HG02763 (cell line): Measurements from ENCODE around the gene NDUFS8.
A peak's percentile ranks its signal among the peaks of the same experiment; 100 is the strongest.
"Not testable (repeated sequence)": the region's sequence is repeated elsewhere in the genome, so short reads cannot be mapped to it uniquely, and the experiment has no call there.

ENCODE experiments used
- ATAC-seq: cut with Tn5 transposase; IDR thresholded peaks from one replicate; pipeline ENCODE4 v1.9.1; 2021; ENCODE audit warnings: mild to moderate bottlenecking, moderate library complexity; ENCODE audit not compliant: unreplicated experiment

NDUFS8 gene

DNA sequence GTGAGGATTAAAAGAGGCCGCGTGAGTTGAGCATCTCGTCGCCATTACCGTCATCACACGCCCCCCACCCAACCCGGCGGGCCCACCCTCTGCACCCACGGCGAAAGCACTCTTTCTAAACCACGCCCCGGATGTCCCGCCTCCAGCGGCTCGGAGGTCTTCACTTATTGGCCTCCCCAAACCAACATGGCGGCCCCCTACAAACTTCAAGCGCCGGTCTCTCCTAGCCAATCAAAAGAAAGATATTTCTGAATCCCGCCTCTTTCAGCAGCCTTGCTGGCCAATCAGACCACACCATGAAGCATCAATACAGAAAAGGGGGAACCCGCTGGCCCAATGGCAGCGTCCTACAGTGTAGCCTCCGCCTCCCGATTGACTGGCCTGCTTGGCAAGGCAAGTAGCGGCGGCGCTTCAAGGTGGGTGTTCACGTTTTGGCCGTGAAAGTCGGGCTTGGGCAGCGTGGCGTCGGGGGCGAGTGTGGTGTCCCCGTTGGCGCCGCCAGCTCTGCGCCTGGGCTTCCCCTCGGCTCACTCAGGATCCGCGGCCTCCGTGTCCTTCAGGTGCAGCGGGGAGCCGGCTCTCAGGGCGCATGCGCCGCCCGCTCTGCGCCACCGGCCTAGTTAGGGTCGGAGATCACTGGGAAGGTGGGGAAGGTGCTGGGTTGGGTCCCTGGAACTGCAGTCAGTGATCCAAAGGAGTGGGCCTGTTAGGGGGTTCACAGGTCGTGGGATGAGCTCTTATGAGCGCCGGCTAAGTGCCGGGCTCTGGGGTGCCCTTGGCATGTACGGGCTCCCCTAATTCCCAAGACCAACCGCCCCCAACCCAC, at the start of gene NDUFS8:
NDUFS8 (plus strand) TSS at position 364 of the 826 bp plus-strand sequence. CDS start 1,471 bp downstream, outside the sequence.
- peak; percentile 92 for ATAC-seq

- not testable (repeated sequence) for ATAC-seq
These were observed 49.3 kb upstream of the NDUFS8 start for GRCh38 chr11:67981226-67981625.

GRCh38 chr11:67982255-67982857, 48.1 kb upstream of the NDUFS8 start:
- not testable (repeated sequence) for ATAC-seq

DNA sequence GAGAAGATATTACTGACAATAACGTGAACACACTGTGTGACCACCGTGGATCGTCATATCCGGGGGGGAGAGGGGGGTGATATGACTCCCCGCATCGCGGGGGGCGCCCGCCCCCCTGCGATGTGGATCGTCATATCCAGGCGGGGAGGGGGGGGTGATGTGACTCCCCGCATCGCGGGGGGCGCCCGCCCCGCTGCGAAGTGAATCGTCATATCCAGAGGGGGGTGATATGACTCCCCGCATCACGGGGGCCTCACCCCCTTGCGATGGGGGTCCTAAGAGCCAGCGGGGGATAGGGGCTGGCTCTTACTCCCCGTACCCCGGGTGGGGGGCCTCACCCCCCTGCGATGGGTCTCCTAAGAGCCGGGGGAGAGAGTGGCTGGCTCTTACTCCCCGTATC, 46.5 kb upstream of the NDUFS8 start:
- no peak for ATAC-seq

DNA sequence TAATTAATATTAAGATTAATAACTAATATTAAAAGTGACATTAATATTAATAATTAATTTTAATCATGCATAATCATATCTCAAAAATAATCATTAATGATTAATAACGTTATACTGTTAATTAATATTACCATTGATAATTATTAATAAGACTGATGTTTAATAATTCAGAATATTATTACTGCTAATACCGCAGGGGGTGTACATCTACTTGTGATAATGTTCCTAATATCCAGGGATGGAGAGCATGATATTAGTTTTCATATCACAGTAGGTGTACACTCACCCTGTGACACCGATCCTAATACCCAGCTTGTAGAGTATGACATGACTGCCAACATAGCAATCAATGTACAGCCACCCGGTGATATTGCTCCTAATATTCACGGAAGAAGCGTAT, 45.2 kb upstream of the NDUFS8 start:
- not testable (repeated sequence) for ATAC-seq

DNA sequence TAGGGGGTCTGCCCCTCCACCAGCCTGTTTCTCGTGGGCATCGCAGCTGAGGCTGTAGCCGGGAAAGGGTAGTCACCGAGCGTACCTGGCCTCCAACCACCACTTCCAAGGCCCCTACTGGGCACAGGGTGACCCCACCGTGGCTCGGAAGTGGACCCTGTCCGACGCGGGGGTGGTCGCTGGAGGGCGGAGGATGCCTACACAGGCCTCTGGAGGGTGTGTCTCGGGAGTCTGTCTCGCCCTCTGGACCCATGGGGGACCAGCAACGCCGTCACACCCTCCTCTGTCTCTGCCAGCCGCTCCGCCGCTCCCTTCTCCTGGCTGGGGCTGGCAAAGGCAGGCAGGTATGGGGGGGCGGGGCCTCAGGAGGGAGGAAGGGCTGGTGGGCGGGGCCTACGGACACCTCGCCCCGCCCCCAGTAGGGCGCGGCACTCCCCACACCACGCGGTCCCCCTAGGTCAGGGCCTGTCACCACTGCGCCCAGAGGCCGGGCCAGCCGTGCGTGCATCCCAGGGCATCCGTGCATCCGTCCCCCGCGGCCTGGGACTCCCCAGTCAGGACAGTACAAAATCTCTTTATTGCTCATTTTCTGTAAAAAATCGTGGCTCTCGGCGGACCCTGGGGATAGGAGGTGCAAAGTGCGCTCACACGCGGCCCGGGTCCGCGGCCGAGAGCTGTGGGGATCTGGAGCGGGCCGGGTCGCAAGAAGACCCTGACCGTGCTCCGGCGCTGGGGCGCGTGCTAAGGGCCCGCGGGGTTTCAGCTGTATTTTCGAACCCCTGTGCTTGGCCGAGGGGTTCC, 39.7 kb upstream of the NDUFS8 start:
- not testable (repeated sequence) for ATAC-seq

DNA sequence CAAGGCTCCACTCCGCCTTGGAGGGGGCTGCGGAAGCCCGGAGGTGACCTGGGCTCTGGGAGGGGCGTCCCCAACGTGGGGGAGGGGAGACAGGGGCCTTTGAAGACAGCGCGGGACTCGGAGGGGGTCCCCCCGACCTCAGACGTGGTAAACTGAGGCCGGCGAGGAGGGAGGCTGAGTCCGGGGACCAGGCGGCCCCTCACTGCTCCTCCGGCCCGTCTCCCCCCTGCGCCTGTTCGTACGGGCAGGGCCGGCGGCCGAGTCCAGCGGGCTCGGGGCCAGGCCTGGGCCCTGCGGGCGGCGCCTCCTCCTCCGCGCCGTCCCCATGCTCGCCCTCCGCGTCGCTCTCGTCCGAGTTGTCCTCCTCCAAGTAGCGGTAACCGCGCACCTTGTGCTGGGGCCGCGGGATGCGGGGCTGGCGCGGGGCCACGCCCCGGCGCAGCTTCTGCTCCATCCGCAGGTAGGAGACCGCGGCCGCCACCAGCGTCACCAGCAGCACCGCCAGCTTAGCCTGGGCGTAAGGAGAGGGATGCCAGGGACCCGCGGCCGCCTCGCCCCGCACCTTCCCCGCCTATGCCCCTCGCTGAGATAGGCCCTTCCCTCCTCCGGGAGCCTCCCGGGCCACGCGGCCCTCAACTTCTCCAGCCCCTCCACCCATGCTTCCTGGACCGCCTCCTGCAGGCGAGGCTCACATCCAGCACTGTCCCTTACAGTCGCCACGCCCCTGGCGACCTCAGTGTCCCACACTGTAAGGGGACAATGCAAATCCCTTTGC, 38.9 kb upstream of the NDUFS8 start:
- ATAC-seq = not testable (repeated sequence)

GRCh38 chr11:67993821-67994220, 36.7 kb upstream of the NDUFS8 start:
- not testable (repeated sequence) for ATAC-seq

GRCh38 chr11:67994387-67994786, 36.1 kb upstream of the NDUFS8 start:
- ATAC-seq = not testable (repeated sequence)

DNA sequence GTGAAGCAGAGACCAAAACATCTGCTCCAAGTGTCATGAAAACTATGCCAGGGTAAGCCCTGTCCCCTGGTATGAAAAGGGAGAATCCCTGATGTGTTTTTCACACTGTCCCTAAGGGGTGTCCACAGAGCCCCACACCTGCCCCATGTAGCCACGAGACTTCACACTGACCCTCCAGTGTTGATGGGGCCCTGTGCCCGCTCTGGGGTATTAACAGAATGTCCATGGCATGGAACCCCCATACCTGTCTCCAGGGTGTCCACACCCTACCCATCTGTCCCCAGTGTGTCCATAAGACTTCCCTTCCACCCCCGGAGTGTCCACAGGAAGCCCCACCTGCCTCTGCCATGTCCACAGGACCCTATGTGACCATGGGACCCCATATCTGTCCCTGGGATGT, 35.4 kb upstream of the NDUFS8 start:
- not testable (repeated sequence) for ATAC-seq

GRCh38 chr11:67995579-67995978, 34.9 kb upstream of the NDUFS8 start:
- ATAC-seq = not testable (repeated sequence)

- no peak for ATAC-seq
These were observed 34.4 kb upstream of the NDUFS8 start for GRCh38 chr11:67996051-67996450.

DNA sequence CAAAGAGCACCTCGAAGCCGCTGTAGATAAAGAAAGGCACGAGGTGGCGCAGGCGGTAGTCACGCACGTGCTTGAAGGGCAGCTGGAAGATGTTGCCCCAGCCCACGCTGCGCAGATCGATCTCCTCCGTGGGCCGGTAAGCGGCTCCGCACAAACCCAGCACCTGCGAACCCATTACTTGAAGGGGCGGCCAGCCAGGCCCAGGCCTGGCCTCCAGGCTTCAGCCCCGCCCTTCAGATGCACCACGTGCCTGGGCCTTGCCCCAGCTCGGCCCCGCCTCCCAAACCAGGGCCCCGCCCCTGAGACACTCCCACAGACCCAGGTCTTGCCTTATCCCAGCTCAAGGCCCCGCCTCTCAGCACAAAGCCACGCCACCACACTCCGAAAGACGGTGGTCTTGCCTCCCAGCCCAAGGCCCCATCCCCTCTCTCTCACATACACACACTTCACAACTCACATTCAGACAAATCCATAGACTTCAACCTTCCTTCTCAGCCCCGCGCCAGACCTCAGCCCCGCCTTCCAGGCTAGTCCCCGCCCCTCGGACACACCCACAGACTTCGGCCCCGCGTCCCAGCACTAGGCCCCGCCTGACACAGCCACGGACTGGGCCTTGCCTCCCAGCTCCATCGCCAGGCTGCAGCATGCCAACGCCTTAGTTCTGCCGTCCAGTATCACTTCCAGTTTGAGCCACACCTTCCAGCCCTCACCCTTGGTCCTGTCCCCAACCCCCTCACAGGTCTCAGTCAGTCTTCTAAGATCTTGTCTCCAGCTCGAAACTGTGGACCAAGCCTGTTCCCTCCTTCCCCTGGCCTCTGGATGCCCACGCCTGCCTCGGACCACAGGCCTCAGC, 33.6 kb upstream of the NDUFS8 start:
- ATAC-seq = no peak

DNA sequence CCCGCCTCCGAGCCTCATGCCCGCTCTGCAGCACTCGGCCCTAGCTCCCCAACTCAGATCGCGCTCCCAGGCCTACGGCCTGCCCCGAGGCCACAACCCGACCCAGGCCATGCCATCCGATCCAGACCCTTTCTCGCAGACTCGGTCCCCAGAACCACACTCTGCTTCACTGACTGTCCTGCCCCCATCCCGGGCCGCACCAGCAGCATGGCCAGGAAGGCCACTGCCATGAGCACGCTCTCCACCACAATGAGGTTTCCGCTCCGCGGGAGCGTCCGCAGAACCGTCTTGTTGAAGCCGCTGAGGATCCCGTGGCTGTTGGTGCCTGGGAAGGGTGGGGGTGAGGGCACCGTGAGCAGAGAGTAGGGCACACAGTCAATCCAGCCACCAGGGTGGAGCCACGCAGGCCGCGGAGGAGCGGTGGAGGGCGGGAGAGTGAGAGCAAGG, 33.0 kb upstream of the NDUFS8 start:
- no peak for ATAC-seq

DNA sequence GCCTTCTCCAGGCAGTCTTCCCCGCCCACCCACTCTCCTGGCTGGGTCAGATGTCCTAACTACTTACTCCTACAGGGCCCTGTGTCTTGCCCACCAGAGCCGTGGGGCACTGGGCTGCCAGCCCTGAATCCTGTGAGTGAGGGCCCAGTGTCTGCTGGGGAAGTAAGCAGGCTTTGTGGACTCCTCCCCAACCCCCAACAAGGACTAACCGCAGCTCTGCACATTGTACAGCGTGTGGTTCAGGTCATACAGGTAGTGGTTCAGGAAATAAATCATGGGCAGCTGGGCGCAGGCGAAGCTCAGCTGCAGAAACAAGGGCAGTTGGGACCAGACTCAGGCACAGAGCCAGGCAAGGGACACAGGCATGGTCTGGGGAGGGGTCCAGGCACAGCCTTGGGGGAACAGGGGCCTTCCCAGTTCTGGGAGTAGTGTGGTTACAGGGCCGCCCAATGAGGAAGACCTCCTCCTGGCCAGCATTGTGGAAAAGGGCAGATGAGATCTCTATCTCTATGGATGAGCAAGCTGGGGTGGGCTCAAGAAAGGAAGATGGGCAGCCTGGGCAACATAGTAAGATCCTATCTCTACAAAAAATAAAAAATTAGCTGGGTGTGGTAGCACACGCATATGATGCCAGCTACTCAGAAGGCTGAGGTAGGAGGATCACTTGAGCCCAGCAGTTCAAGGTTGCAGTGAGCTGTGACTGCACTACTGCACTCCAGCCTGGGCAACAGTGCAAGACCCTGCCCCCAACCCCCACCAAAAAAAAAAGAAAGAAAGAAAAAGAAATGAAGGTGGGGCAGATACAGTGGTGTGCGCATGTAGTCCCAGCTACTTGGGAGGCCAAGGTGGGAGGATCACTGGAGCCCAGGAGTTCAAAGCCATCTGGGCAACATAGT, 32.1 kb upstream of the NDUFS8 start:
- ATAC-seq = no peak

DNA sequence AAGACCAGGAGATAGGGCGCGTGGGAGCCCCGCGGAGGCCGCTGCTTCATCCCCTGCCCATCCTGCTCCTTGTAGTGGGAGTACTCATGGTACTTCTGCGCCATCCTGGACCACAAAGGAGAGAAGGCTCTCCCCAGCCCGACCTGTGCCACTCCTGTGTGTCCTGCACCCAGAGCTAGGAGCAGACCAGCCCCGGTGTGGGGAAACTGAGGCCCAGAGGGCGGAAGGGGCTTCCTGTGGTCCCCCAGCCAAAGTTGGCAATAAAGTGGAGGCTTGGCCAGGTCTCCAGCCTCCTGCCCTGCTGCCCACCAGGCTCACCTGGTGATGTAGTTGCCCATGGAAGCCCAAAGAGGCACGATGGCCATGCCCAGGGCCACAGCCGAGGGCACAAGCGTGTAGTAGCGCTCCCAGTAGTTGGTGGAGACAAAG, 31.3 kb upstream of the NDUFS8 start:
- ATAC-seq = no peak

- no peak for ATAC-seq
These were observed 30.8 kb upstream of the NDUFS8 start for GRCh38 chr11:67999704-68000103.

DNA sequence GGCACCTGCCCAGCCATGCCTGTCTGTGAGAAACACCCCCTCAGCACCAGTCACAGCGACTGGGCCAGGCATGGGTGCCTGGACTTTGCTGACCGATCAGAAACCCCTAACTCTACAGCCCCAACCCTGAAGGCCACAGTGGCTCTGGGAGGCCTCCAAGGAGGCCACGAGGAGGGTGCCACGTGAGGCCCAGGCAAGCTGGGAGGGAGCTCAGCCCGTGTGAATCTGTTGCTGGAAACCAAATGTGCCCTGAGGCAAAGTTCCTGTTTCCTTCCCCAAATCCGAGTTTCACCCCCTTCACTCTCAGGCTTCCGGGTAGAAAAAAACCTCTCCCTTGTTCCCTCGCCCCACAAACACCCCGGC, 27.9 kb upstream of the NDUFS8 start:
- peak; percentile 4 for ATAC-seq
